ENCODE results near the gene WWOX. TPM values are rescaled to one million over a fixed set of nuclear protein-coding genes. Genes with fewer than 3 reads are reported as not detected.

WWOX gene
- polyA plus RNA-seq, 1 donor from 2014 or later, result 25.6 TPM

DNA sequence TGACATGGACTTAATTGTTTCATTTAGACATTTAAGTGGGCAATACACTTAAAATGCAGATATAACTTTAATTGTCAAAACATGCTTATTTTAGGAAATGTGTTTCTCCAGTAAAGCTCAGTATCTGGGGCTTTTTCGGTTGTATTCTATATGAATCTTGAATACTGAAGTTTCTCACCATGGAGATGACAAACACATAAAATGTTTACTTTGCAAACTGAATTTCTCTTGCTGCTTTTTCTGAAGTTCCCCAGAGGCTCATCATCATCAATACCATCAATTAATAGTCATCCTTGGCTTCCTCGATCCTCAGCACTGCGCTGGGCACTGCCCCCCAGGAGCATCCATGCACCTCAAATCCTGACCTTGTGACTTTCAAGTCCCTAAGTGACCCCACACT, 227.3 kb downstream of the WWOX start:
- no peak overlapping the region for H2AFZ ChIP-seq (ENCODE audit: low read depth, low read length)
- H3K27ac ChIP-seq (ENCODE audit: low read length), result no peak overlapping the region
- H3K9ac ChIP-seq (ENCODE audit: low read length), result no peak overlapping the region
- no peaks in the 10 kb centered on the region for H3K36me3 ChIP-seq (ENCODE audit: insufficient read depth, low read length)
- no peaks in the 10 kb centered on the region for H3F3A ChIP-seq (ENCODE audit: insufficient read depth, low read length, poor library complexity, severe bottlenecking)
- H4K20me1 ChIP-seq (ENCODE audit: insufficient read depth), result no peaks in the 10 kb centered on the region
- TF ChIP-seq TAF1 (IDR thresholded peaks at IDR 0.05; ENCODE audit: low read depth) (no peak), EP300 (conservative IDR thresholded peaks at IDR 0.05; ENCODE audit: poor library complexity, severe bottlenecking) (no peak), SMC3 (conservative IDR thresholded peaks at IDR 0.05; ENCODE audit: poor library complexity) (no peak)
- TF ChIP-seq, protein P1, sequence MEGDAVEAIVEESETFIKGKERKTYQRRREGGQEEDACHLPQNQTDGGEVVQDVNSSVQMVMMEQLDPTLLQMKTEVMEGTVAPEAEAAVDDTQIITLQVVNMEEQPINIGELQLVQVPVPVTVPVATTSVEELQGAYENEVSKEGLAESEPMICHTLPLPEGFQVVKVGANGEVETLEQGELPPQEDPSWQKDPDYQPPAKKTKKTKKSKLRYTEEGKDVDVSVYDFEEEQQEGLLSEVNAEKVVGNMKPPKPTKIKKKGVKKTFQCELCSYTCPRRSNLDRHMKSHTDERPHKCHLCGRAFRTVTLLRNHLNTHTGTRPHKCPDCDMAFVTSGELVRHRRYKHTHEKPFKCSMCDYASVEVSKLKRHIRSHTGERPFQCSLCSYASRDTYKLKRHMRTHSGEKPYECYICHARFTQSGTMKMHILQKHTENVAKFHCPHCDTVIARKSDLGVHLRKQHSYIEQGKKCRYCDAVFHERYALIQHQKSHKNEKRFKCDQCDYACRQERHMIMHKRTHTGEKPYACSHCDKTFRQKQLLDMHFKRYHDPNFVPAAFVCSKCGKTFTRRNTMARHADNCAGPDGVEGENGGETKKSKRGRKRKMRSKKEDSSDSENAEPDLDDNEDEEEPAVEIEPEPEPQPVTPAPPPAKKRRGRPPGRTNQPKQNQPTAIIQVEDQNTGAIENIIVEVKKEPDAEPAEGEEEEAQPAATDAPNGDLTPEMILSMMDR (IDR thresholded peaks at IDR 0.05; ENCODE audit: poor library complexity, severe bottlenecking), result no peak
- TF ChIP-seq, protein P2, sequence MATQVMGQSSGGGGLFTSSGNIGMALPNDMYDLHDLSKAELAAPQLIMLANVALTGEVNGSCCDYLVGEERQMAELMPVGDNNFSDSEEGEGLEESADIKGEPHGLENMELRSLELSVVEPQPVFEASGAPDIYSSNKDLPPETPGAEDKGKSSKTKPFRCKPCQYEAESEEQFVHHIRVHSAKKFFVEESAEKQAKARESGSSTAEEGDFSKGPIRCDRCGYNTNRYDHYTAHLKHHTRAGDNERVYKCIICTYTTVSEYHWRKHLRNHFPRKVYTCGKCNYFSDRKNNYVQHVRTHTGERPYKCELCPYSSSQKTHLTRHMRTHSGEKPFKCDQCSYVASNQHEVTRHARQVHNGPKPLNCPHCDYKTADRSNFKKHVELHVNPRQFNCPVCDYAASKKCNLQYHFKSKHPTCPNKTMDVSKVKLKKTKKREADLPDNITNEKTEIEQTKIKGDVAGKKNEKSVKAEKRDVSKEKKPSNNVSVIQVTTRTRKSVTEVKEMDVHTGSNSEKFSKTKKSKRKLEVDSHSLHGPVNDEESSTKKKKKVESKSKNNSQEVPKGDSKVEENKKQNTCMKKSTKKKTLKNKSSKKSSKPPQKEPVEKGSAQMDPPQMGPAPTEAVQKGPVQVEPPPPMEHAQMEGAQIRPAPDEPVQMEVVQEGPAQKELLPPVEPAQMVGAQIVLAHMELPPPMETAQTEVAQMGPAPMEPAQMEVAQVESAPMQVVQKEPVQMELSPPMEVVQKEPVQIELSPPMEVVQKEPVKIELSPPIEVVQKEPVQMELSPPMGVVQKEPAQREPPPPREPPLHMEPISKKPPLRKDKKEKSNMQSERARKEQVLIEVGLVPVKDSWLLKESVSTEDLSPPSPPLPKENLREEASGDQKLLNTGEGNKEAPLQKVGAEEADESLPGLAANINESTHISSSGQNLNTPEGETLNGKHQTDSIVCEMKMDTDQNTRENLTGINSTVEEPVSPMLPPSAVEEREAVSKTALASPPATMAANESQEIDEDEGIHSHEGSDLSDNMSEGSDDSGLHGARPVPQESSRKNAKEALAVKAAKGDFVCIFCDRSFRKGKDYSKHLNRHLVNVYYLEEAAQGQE (IDR thresholded peaks at IDR 0.05; ENCODE audit: borderline replicate concordance), result no peak
- H3K4me2 ChIP-seq (ENCODE audit: low read length), result no peak overlapping the region
- H3K9me3 ChIP-seq (ENCODE audit: low read length), result no peaks in the 10 kb centered on the region
- H3K79me2 ChIP-seq (replicated peaks; ENCODE audit: insufficient read depth, low read length), result no peaks in the 10 kb centered on the region
- no peak overlapping the region for H3K4me3 ChIP-seq (ENCODE audit: low read length)
- H3K9me2 ChIP-seq (ENCODE audit: insufficient read depth, low read length), result no peaks in the 10 kb centered on the region
- no peaks in the 10 kb centered on the region for H3K27me3 ChIP-seq (ENCODE audit: insufficient read depth, low read depth, low read length)

GRCh38 chr16:78331731-78332130, 232.3 kb downstream of the WWOX start:
- no peaks in the 10 kb centered on the region for H3K79me2 ChIP-seq (replicated peaks; ENCODE audit: insufficient read depth, low read length)
- H3F3A ChIP-seq (ENCODE audit: insufficient read depth, low read length, poor library complexity, severe bottlenecking), result no peaks in the 10 kb centered on the region
- H3K36me3 ChIP-seq (ENCODE audit: insufficient read depth, low read length), result no peaks in the 10 kb centered on the region
- no peak overlapping the region for H3K4me2 ChIP-seq (ENCODE audit: low read length)
- no peak overlapping the region for H3K27ac ChIP-seq (ENCODE audit: low read length)
- H3K9me3 ChIP-seq (ENCODE audit: low read length), result no peaks in the 10 kb centered on the region
- H3K4me3 ChIP-seq (ENCODE audit: low read length), result no peak overlapping the region
- no peaks in the 10 kb centered on the region for H3K27me3 ChIP-seq (ENCODE audit: insufficient read depth, low read depth, low read length)
- no peaks in the 10 kb centered on the region for H4K20me1 ChIP-seq (ENCODE audit: insufficient read depth)
- no peak overlapping the region for H2AFZ ChIP-seq (ENCODE audit: low read depth, low read length)
- H3K9ac ChIP-seq (ENCODE audit: low read length), result no peak overlapping the region
- TF ChIP-seq SMC3 (conservative IDR thresholded peaks at IDR 0.05; ENCODE audit: poor library complexity), result no peak
- no peak for TF ChIP-seq TAF1 (IDR thresholded peaks at IDR 0.05; ENCODE audit: low read depth)
- TF ChIP-seq EP300 (conservative IDR thresholded peaks at IDR 0.05; ENCODE audit: poor library complexity, severe bottlenecking), result no peak
- TF ChIP-seq EZH2 (IDR thresholded peaks at IDR 0.05; ENCODE audit: borderline replicate concordance, insufficient read depth, low read length, poor library complexity, severe bottlenecking), result no peak
- H3K9me2 ChIP-seq (ENCODE audit: insufficient read depth, low read length), result no peaks in the 10 kb centered on the region

DNA sequence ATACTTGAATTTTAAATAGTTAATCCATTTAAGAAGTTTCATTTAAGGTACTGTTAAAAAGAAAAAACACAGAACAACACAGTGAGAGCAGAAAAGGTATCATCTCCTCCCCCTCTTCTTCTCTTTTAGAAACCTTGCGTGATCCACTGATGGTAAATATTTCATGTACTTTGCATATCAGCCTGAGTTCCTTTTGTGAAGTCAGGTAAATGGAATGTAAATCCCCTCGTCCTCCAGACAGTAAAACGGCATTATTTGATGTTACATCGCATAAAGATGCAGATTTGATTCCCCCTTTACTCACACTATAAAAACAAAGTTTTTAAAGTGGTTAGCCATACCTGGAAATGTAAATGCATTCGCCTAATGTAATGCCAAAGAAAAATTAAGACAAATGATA, 234.4 kb downstream of the WWOX start:
- no peaks in the 10 kb centered on the region for H3K27me3 ChIP-seq (ENCODE audit: insufficient read depth, low read depth, low read length)
- H3K27ac ChIP-seq (ENCODE audit: low read length), result no peak overlapping the region
- no peak overlapping the region for H2AFZ ChIP-seq (ENCODE audit: low read depth, low read length)
- no peaks in the 10 kb centered on the region for H3K9me3 ChIP-seq (ENCODE audit: low read length)
- H3K4me2 ChIP-seq (ENCODE audit: low read length), result no peak overlapping the region
- H3K79me2 ChIP-seq (replicated peaks; ENCODE audit: insufficient read depth, low read length), result no peaks in the 10 kb centered on the region
- H3K4me3 ChIP-seq (ENCODE audit: low read length), result no peak overlapping the region
- H3F3A ChIP-seq (ENCODE audit: insufficient read depth, low read length, poor library complexity, severe bottlenecking), result no peaks in the 10 kb centered on the region
- H3K9me2 ChIP-seq (ENCODE audit: insufficient read depth, low read length), result no peaks in the 10 kb centered on the region
- TF ChIP-seq SMC3 (conservative IDR thresholded peaks at IDR 0.05; ENCODE audit: poor library complexity), result no peak
- TF ChIP-seq, protein P2 (IDR thresholded peaks at IDR 0.05; ENCODE audit: borderline replicate concordance), result no peak
- TF ChIP-seq EP300 (conservative IDR thresholded peaks at IDR 0.05; ENCODE audit: poor library complexity, severe bottlenecking), result no peak
- TF ChIP-seq, protein P1 (IDR thresholded peaks at IDR 0.05; ENCODE audit: poor library complexity, severe bottlenecking), result no peak
- TF ChIP-seq MXI1 (conservative IDR thresholded peaks at IDR 0.05; ENCODE audit: poor library complexity, severe bottlenecking), result no peak
- TF ChIP-seq RAD21 (conservative IDR thresholded peaks at IDR 0.05), result no peak
- no peak for TF ChIP-seq EZH2 (IDR thresholded peaks at IDR 0.05; ENCODE audit: borderline replicate concordance, insufficient read depth, low read length, poor library complexity, severe bottlenecking)
- TF ChIP-seq TAF1 (IDR thresholded peaks at IDR 0.05; ENCODE audit: low read depth), result no peak
- TF ChIP-seq POLR2AphosphoS5 (IDR thresholded peaks at IDR 0.05), result no peak
- no peak overlapping the region for H3K9ac ChIP-seq (ENCODE audit: low read length)
- no peaks in the 10 kb centered on the region for H4K20me1 ChIP-seq (ENCODE audit: insufficient read depth)
- H3K36me3 ChIP-seq (ENCODE audit: insufficient read depth, low read length), result no peaks in the 10 kb centered on the region

All from neural cell (in vitro differentiated cells).